Calu3 (cell line): ENCODE data around the gene GALNT14. TPM values are rescaled to one million over a fixed set of nuclear protein-coding genes. Genes with fewer than 3 reads are reported as not detected.

Experiments used
- BruUV-seq: library from RNA; stranded (reverse); fragments of 400-500 nt; replicated peaks from 2 replicates; lab custom pipeline; 2021; lab: Mats Ljungman, UMichigan
- CTCF ChIA-PET: fragments of 300-600 bp; sonication (Branson Sonifier 250); formaldehyde crosslinking; loops from one replicate; lab custom pipeline; 2022; ENCODE audit warnings: antibody characterized with exemption; lab: Charles Lee
- DNase-seq: peaks from one replicate; pipeline ENCODE4 v3.0.0; 2022
- H3K27ac Mint-ChIP-seq: one replicate; pipeline ENCODE4 v1.8.0; 2022; ENCODE audit warnings: mixed read lengths; ENCODE audit not compliant: unreplicated experiment
- H3K27me3 Mint-ChIP-seq: one replicate; pipeline ENCODE4 v1.8.0; 2022; ENCODE audit warnings: mixed read lengths; ENCODE audit not compliant: unreplicated experiment
- H3K36me3 Mint-ChIP-seq: one replicate; pipeline ENCODE4 v1.8.0; 2022; ENCODE audit warnings: mild to moderate bottlenecking, moderate library complexity, mixed read lengths; ENCODE audit not compliant: insufficient read depth, unreplicated experiment
- H3K4me1 Mint-ChIP-seq: one replicate; pipeline ENCODE4 v1.8.0; 2022; ENCODE audit warnings: mild to moderate bottlenecking, low read depth, mixed read lengths; ENCODE audit not compliant: unreplicated experiment
- H3K4me3 Mint-ChIP-seq: one replicate; pipeline ENCODE4 v1.8.0; 2022; ENCODE audit warnings: mild to moderate bottlenecking, low read depth, moderate library complexity, mixed read lengths; ENCODE audit not compliant: unreplicated experiment
- H3K9me3 Mint-ChIP-seq: one replicate; pipeline ENCODE4 v1.8.0; 2022; ENCODE audit warnings: low read depth, mixed read lengths; ENCODE audit not compliant: unreplicated experiment
- intact Hi-C: fragments of 100-400 bp; cut with micrococcal nuclease; formaldehyde crosslinking; loops from one replicate; pipeline ENCODE4 v1.10.0; 2022; ENCODE audit not compliant: unreplicated experiment
- total RNA-seq: library from RNA; stranded (reverse); gene quantifications from 2 replicates; pipeline ENCODE4 v1.2.3, GENCODE V29; 2022
- TF ChIP-seq, protein P1 (sequence below): fragments of 200-600 bp; IDR thresholded peaks from one replicate; pipeline ENCODE4 v1.8.0; 2022; ENCODE audit warnings: antibody characterized with exemption; ENCODE audit not compliant: unreplicated experiment

Gene GALNT14
- total RNA-seq, 1 experiment from 2014 or later, result 61.9 TPM

DNA sequence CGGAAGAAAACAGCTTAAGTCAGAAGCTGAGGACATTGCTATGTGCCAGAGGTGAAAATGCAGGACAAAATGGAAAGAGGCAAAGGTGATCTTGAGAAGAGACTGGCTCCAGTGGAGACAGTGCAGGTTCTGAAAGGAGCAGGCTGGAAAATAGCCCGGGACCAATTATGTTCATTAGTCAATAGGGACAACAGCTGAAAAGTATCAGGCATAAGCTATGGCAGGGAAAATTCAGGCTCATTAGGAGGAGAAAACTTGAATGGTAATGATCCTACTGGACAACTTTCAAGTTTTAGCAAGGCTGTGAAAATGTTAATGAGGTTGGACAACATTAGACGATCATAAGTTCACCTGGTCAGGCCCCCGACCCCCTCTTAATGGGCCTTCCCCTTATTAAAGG lies 60.2 kb downstream of the GALNT14 start:
- Mint-ChIP-seq H3K9me3 (peaks cover 2% of the 10 kb centered on the region), H3K4me3 (no peak overlapping the region), H3K27ac (no peak overlapping the region), H3K4me1 (peaks cover 42% of the 10 kb centered on the region), H3K36me3 (no peaks in the 10 kb centered on the region), H3K27me3 (no peaks in the 10 kb centered on the region)
- CTCF ChIA-PET, result no interaction called here
- intact Hi-C loops, result no loop called here
- DNase-seq, result no peak
- TF ChIP-seq, protein P1, sequence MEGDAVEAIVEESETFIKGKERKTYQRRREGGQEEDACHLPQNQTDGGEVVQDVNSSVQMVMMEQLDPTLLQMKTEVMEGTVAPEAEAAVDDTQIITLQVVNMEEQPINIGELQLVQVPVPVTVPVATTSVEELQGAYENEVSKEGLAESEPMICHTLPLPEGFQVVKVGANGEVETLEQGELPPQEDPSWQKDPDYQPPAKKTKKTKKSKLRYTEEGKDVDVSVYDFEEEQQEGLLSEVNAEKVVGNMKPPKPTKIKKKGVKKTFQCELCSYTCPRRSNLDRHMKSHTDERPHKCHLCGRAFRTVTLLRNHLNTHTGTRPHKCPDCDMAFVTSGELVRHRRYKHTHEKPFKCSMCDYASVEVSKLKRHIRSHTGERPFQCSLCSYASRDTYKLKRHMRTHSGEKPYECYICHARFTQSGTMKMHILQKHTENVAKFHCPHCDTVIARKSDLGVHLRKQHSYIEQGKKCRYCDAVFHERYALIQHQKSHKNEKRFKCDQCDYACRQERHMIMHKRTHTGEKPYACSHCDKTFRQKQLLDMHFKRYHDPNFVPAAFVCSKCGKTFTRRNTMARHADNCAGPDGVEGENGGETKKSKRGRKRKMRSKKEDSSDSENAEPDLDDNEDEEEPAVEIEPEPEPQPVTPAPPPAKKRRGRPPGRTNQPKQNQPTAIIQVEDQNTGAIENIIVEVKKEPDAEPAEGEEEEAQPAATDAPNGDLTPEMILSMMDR, result no peak
- BruUV-seq, result no TSS peak

DNA sequence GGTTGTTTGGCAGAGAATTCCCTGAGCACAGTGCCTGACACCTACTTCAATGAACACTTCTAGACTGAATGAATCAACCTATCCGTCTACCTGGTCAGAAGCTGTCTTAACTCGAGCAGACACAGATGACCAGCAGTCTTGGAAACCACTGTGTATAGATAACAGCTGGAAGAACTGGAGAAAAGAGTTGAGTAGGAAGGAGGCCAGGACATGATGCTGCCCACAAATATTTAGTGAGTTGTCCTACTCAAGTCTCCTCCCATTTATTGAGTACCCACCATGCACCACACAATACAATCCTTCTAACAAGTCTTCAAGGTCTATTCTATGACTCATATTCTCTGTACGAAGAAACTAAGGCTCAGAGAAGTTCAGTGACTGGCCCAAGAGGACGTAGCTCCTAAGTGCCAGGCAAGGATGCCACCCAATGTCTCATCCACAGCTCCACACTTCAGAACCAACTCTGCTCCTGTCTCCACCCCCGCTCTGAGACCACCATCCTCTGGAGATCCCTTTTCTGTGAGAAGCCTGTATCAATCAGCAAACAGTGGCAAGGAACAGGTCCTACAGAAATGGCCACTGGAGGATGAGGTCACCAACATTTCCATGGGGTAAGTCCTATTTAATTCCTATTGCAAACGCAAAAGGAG lies 62.2 kb downstream of the GALNT14 start:
- Mint-ChIP-seq H3K36me3 (no peaks in the 10 kb centered on the region), H3K4me3 (no peak overlapping the region), H3K27ac (no peak overlapping the region), H3K27me3 (no peaks in the 10 kb centered on the region), H3K4me1 (peaks cover 36% of the 10 kb centered on the region), H3K9me3 (no peaks in the 10 kb centered on the region)
- CTCF ChIA-PET, result interaction anchor here (1.2 kb wide), 2 partner anchors 13 to 62 kb away, joined by 3 read pairs; partner anchors contain the start of gene GALNT14
- TF ChIP-seq, protein P1, result no peak
- DNase-seq, result no peak
- intact Hi-C loops, result no loop called here
- BruUV-seq, result no TSS peak

DNA sequence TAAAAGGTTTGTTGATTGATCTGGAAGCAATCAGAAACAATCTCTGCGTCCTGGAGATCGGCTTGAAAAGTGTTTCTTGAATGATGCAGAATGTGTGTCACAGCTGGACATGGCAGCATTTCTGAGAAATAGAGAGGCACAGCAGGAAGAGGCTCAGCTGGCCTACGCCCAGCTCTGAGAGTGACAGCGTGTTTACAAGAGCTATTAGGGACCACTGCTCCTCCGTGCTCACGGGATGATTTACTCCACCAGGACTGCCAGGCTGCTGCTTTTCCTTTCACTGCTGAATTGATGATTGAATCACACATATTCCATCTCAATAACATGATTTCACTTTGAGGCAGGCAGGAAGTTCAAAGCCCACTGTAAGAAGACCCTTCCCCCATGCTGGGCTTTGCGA lies 62.8 kb downstream of the GALNT14 start:
- TF ChIP-seq, protein P1, result no peak
- Mint-ChIP-seq H3K9me3 (no peaks in the 10 kb centered on the region), H3K27me3 (no peaks in the 10 kb centered on the region), H3K27ac (no peak overlapping the region), H3K4me1 (peaks cover 36% of the 10 kb centered on the region), H3K4me3 (no peak overlapping the region), H3K36me3 (no peaks in the 10 kb centered on the region)
- no TSS peak for BruUV-seq
- no peak for DNase-seq
- intact Hi-C loops, result no loop called here
- CTCF ChIA-PET, result interaction anchor here (1.2 kb wide), 1 partner anchor 14 kb away, joined by 3 read pairs; no protein-coding TSS in a partner anchor

DNA sequence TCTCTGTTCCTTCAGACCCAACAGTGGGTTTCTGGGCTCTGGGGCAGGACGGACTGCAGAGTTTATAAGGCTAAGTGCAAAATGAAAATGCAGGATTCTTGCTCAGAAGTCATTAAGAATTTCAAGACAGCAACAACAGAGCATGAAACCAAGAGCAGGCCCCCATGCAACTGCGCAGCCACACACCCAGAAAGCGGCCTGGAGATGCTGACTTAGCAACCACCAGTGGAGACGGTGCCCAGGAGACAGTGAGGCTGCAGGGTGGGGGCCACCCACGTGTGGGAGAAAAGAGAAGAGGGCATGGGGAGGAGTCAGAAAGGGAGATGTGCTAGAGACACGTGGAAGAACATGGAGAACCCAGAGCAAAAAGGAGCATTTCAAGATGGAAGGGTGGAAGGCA lies 66.5 kb downstream of the GALNT14 start:
- TF ChIP-seq, protein P1, result no peak
- Mint-ChIP-seq H3K27me3 (no peaks in the 10 kb centered on the region), H3K4me3 (no peak overlapping the region), H3K9me3 (no peaks in the 10 kb centered on the region), H3K4me1 (peaks cover 28% of the 10 kb centered on the region), H3K36me3 (no peaks in the 10 kb centered on the region), H3K27ac (no peak overlapping the region)
- intact Hi-C loops, result no loop called here
- no peak for DNase-seq
- no TSS peak for BruUV-seq
- CTCF ChIA-PET, result no interaction called here
